GM23338 (cell line): ENCODE results near the gene CCS. TPM values are rescaled to one million over a fixed set of nuclear protein-coding genes. Genes with fewer than 3 reads are reported as not detected.

ENCODE experiments used
- ATAC-seq: fragments of 200-7000 bp; cut with Tn5 transposase; 3 replicates; pipeline ENCODE4 v1.9.1; 2020
- DNase-seq: peaks from one replicate; pipeline ENCODE4 v3.0.0-alpha.2; 2015; ENCODE audit warnings: low spot score
- H2AFZ ChIP-seq: fragments of 200-600 bp; sonication (generic); 2 replicates; pipeline ENCODE4 v1.8.0; 2016; ENCODE audit warnings: antibody characterized with exemption, mild to moderate bottlenecking, moderate library complexity
- H3F3A ChIP-seq: fragments of 200-600 bp; sonication (generic); replicated peaks from 2 replicates; pipeline ENCODE4 v1.8.0; 2017; ENCODE audit warnings: antibody characterized with exemption, mixed run types, low read depth
- H3K27ac ChIP-seq: fragments of 200-600 bp; sonication (generic); 2 replicates; pipeline ENCODE4 v1.6.1; 2016; ENCODE audit warnings: low read depth
- H3K27me3 ChIP-seq: fragments of 200-600 bp; sonication (generic); 2 replicates; pipeline ENCODE4 v1.8.0; 2016; ENCODE audit warnings: mild to moderate bottlenecking, mixed run types, moderate library complexity; ENCODE audit not compliant: insufficient read depth
- H3K36me3 ChIP-seq: fragments of 200-600 bp; sonication (generic); 2 replicates; pipeline ENCODE4 v1.8.0; 2016; ENCODE audit warnings: mild to moderate bottlenecking; ENCODE audit not compliant: insufficient read depth
- H3K4me1 ChIP-seq: fragments of 200-600 bp; sonication (generic); 2 replicates; pipeline ENCODE4 v1.8.0; 2016; ENCODE audit warnings: mild to moderate bottlenecking, moderate library complexity; ENCODE audit not compliant: insufficient read depth
- H3K4me2 ChIP-seq: fragments of 200-600 bp; sonication (generic); 2 replicates; pipeline ENCODE4 v1.7.1; 2017; ENCODE audit warnings: mixed run types
- H3K4me3 ChIP-seq: fragments of 200-600 bp; sonication (generic); 2 replicates; pipeline ENCODE4 v1.6.1; 2016; ENCODE audit warnings: mixed run types
- H3K79me2 ChIP-seq: fragments of 200-600 bp; sonication (generic); replicated peaks from 2 replicates; pipeline ENCODE4 v1.8.0; 2017; ENCODE audit warnings: mild to moderate bottlenecking; ENCODE audit not compliant: insufficient read depth
- H3K9me2 ChIP-seq: fragments of 200-600 bp; sonication (generic); 2 replicates; pipeline ENCODE4 v1.8.0; 2017; ENCODE audit not compliant: insufficient read depth
- H4K20me1 ChIP-seq: fragments of 200-600 bp; sonication (generic); replicated peaks from 2 replicates; pipeline ENCODE4 v1.8.0; 2017; ENCODE audit warnings: mild to moderate bottlenecking; ENCODE audit not compliant: insufficient read depth
- H3K27ac Mint-ChIP-seq: 2 replicates; pipeline ENCODE4 v1.8.0; 2020; ENCODE audit warnings: inconsistent platforms, mild to moderate bottlenecking, moderate library complexity, mixed read lengths
- H3K27me3 Mint-ChIP-seq: 3 replicates; pipeline ENCODE4 v1.8.0; 2022; ENCODE audit warnings: low read depth, mild to moderate bottlenecking, moderate library complexity, mixed read lengths, inconsistent platforms; ENCODE audit not compliant: insufficient read depth, poor library complexity
- H3K36me3 Mint-ChIP-seq: 3 replicates; pipeline ENCODE4 v1.8.0; 2021; ENCODE audit warnings: low read depth, mild to moderate bottlenecking, inconsistent platforms, moderate library complexity, mixed read lengths
- H3K4me1 Mint-ChIP-seq: 3 replicates; pipeline ENCODE4 v1.8.0; 2020; ENCODE audit warnings: mild to moderate bottlenecking, inconsistent platforms, mixed read lengths
- H3K4me3 Mint-ChIP-seq: 3 replicates; pipeline ENCODE4 v1.8.0; 2021; ENCODE audit warnings: moderate library complexity, mild to moderate bottlenecking, inconsistent platforms, mixed read lengths
- H3K9me3 Mint-ChIP-seq: 3 replicates; pipeline ENCODE4 v1.8.0; 2020; ENCODE audit warnings: moderate library complexity, mild to moderate bottlenecking, inconsistent platforms, mixed read lengths
- CREB1 ChIP-seq: fragments of 250-450 bp; sonication (Bioruptor Pico); IDR thresholded peaks from 2 replicates; pipeline ENCODE4 v1.5.0; 2020; ENCODE audit warnings: low read depth, mild to moderate bottlenecking, moderate library complexity
- EZH2 ChIP-seq: fragments of 200-600 bp; sonication (generic); IDR thresholded peaks from one replicate; pipeline ENCODE4 v1.8.0; 2017; ENCODE audit warnings: antibody characterized with exemption, mild to moderate bottlenecking, low read depth; ENCODE audit not compliant: unreplicated experiment
- EZH2phosphoT487 ChIP-seq: fragments of 200-600 bp; sonication (generic); IDR thresholded peaks from one replicate; pipeline ENCODE4 v1.8.1; 2018; ENCODE audit warnings: antibody characterized with exemption; ENCODE audit not compliant: unreplicated experiment
- JUNB ChIP-seq: IDR thresholded peaks from one replicate; pipeline ENCODE4 v1.6.1; 2016; ENCODE audit warnings: antibody characterized with exemption; ENCODE audit not compliant: unreplicated experiment
- NANOG ChIP-seq: IDR thresholded peaks from 2 replicates; pipeline ENCODE4 v1.6.1; 2016; ENCODE audit warnings: antibody characterized with exemption, borderline replicate concordance
- POLR2AphosphoS5 ChIP-seq: IDR thresholded peaks from 2 replicates; pipeline ENCODE4 v1.6.1; 2016; ENCODE audit warnings: antibody characterized with exemption, low read depth
- STAT1 ChIP-seq: IDR thresholded peaks from one replicate; pipeline ENCODE4 v1.6.1; 2016; ENCODE audit warnings: antibody characterized with exemption; ENCODE audit not compliant: unreplicated experiment
- ZNF114 ChIP-seq: fragments of 250-450 bp; sonication (Bioruptor Pico); IDR thresholded peaks from 2 replicates; pipeline ENCODE4 v1.5.0; 2020; ENCODE audit warnings: mild to moderate bottlenecking, moderate library complexity
- ZNF331 ChIP-seq: fragments of 250-450 bp; sonication (Bioruptor Pico); IDR thresholded peaks from 2 replicates; pipeline ENCODE4 v1.5.0; 2020; ENCODE audit warnings: low read depth, mild to moderate bottlenecking, moderate library complexity
- polyA plus RNA-seq: library from polyadenylated mRNA; unstranded; fragments of >200 nt; fragmentation: Nextera tagmentation; extraction: Ambion mirVana; gene quantifications from 2 replicates; pipeline ENCODE4 v1.2.1, GENCODE V29; 2016
- total RNA-seq: library from RNA; depleted of rRNA; stranded (reverse); fragments of >200 nt; shearing (Covaris generic); gene quantifications from 2 replicates; pipeline ENCODE4 v1.2.3, GENCODE V29; 2014
- TF ChIP-seq, protein P1 (sequence below): IDR thresholded peaks from one replicate; pipeline ENCODE4 v1.6.1; 2018; ENCODE audit warnings: antibody characterized with exemption; ENCODE audit not compliant: unreplicated experiment
- TF ChIP-seq, protein P2 (sequence below): IDR thresholded peaks from 2 replicates; pipeline ENCODE4 v1.6.1; 2016; ENCODE audit warnings: antibody characterized with exemption
- TF ChIP-seq, protein P3 (sequence below): fragments of 250-450 bp; sonication (Bioruptor Pico); IDR thresholded peaks from 2 replicates; pipeline ENCODE4 v1.5.0; 2020; ENCODE audit warnings: mild to moderate bottlenecking, moderate library complexity
- TF ChIP-seq, protein P4 (sequence below), 2 experiments: fragments of 200-600 bp in 1 of 2; sonication (generic) in 1 of 2; conservative IDR thresholded peaks; 2 replicates each; pipeline versions ENCODE4 v1.5.1 to v1.6.1; 2016 to 2017; ENCODE audit warnings: antibody characterized with exemption in 2 of 2, low read depth in 2 of 2, mild to moderate bottlenecking in 2 of 2, moderate library complexity in 1 of 2

CCS gene
- total and polyA plus RNA-seq, 2 experiments from 2014 or later = 36.1 to 60.7 TPM

DNA sequence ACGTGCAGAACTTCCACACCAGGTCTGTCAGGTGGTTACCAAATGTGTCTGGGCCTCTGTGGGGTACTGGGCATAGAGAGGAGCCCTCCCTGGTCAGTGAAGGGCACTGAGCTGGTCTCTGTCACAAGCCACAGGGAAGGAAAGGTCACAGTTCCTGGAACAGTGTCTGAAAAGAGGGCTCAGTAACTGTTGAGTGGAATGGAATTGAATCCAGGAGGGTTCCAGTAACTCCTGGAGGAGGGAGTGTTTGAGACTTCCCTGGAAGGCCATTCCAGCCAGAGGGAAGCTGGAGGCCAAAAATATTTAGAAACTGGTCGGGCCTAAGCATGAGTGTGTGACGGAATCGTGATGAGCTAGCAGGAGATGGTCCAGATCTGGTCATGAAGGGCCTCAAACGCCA is 38.4 kb upstream of the CCS start:
- no peak overlapping the region for H3K27ac ChIP-seq
- H4K20me1 ChIP-seq = peaks cover 3% of the 10 kb centered on the region; the same call in 1 of the 2 replicates
- no peak overlapping the region for H3K4me2 ChIP-seq
- no peaks in the 10 kb centered on the region for H3K9me3 Mint-ChIP-seq
- H3K4me3 Mint-ChIP-seq = no peak overlapping the region
- no peak overlapping the region for H3K4me3 ChIP-seq
- H3K27me3 ChIP-seq = no peaks in the 10 kb centered on the region
- H3K27ac Mint-ChIP-seq = no peak overlapping the region
- ATAC-seq (no peak), DNase-seq (no peak)
- H2AFZ ChIP-seq = no peak overlapping the region
- H3K4me1 Mint-ChIP-seq = no peaks in the 10 kb centered on the region; the same call in 2 of the 3 replicates
- TF ChIP-seq NANOG = no peak
- no peak for TF ChIP-seq EZH2
- TF ChIP-seq ZNF114 = no peak
- no peak for TF ChIP-seq STAT1
- no peak for TF ChIP-seq JUNB
- TF ChIP-seq, protein P1, sequence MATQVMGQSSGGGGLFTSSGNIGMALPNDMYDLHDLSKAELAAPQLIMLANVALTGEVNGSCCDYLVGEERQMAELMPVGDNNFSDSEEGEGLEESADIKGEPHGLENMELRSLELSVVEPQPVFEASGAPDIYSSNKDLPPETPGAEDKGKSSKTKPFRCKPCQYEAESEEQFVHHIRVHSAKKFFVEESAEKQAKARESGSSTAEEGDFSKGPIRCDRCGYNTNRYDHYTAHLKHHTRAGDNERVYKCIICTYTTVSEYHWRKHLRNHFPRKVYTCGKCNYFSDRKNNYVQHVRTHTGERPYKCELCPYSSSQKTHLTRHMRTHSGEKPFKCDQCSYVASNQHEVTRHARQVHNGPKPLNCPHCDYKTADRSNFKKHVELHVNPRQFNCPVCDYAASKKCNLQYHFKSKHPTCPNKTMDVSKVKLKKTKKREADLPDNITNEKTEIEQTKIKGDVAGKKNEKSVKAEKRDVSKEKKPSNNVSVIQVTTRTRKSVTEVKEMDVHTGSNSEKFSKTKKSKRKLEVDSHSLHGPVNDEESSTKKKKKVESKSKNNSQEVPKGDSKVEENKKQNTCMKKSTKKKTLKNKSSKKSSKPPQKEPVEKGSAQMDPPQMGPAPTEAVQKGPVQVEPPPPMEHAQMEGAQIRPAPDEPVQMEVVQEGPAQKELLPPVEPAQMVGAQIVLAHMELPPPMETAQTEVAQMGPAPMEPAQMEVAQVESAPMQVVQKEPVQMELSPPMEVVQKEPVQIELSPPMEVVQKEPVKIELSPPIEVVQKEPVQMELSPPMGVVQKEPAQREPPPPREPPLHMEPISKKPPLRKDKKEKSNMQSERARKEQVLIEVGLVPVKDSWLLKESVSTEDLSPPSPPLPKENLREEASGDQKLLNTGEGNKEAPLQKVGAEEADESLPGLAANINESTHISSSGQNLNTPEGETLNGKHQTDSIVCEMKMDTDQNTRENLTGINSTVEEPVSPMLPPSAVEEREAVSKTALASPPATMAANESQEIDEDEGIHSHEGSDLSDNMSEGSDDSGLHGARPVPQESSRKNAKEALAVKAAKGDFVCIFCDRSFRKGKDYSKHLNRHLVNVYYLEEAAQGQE = no peak
- TF ChIP-seq EZH2phosphoT487 = no peak
- no peak for TF ChIP-seq CREB1
- no peak for TF ChIP-seq ZNF331 (CRISPR knock-in tag)
- TF ChIP-seq, protein P2, sequence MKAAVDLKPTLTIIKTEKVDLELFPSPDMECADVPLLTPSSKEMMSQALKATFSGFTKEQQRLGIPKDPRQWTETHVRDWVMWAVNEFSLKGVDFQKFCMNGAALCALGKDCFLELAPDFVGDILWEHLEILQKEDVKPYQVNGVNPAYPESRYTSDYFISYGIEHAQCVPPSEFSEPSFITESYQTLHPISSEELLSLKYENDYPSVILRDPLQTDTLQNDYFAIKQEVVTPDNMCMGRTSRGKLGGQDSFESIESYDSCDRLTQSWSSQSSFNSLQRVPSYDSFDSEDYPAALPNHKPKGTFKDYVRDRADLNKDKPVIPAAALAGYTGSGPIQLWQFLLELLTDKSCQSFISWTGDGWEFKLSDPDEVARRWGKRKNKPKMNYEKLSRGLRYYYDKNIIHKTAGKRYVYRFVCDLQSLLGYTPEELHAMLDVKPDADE = no peak
- TF ChIP-seq, protein P3, sequence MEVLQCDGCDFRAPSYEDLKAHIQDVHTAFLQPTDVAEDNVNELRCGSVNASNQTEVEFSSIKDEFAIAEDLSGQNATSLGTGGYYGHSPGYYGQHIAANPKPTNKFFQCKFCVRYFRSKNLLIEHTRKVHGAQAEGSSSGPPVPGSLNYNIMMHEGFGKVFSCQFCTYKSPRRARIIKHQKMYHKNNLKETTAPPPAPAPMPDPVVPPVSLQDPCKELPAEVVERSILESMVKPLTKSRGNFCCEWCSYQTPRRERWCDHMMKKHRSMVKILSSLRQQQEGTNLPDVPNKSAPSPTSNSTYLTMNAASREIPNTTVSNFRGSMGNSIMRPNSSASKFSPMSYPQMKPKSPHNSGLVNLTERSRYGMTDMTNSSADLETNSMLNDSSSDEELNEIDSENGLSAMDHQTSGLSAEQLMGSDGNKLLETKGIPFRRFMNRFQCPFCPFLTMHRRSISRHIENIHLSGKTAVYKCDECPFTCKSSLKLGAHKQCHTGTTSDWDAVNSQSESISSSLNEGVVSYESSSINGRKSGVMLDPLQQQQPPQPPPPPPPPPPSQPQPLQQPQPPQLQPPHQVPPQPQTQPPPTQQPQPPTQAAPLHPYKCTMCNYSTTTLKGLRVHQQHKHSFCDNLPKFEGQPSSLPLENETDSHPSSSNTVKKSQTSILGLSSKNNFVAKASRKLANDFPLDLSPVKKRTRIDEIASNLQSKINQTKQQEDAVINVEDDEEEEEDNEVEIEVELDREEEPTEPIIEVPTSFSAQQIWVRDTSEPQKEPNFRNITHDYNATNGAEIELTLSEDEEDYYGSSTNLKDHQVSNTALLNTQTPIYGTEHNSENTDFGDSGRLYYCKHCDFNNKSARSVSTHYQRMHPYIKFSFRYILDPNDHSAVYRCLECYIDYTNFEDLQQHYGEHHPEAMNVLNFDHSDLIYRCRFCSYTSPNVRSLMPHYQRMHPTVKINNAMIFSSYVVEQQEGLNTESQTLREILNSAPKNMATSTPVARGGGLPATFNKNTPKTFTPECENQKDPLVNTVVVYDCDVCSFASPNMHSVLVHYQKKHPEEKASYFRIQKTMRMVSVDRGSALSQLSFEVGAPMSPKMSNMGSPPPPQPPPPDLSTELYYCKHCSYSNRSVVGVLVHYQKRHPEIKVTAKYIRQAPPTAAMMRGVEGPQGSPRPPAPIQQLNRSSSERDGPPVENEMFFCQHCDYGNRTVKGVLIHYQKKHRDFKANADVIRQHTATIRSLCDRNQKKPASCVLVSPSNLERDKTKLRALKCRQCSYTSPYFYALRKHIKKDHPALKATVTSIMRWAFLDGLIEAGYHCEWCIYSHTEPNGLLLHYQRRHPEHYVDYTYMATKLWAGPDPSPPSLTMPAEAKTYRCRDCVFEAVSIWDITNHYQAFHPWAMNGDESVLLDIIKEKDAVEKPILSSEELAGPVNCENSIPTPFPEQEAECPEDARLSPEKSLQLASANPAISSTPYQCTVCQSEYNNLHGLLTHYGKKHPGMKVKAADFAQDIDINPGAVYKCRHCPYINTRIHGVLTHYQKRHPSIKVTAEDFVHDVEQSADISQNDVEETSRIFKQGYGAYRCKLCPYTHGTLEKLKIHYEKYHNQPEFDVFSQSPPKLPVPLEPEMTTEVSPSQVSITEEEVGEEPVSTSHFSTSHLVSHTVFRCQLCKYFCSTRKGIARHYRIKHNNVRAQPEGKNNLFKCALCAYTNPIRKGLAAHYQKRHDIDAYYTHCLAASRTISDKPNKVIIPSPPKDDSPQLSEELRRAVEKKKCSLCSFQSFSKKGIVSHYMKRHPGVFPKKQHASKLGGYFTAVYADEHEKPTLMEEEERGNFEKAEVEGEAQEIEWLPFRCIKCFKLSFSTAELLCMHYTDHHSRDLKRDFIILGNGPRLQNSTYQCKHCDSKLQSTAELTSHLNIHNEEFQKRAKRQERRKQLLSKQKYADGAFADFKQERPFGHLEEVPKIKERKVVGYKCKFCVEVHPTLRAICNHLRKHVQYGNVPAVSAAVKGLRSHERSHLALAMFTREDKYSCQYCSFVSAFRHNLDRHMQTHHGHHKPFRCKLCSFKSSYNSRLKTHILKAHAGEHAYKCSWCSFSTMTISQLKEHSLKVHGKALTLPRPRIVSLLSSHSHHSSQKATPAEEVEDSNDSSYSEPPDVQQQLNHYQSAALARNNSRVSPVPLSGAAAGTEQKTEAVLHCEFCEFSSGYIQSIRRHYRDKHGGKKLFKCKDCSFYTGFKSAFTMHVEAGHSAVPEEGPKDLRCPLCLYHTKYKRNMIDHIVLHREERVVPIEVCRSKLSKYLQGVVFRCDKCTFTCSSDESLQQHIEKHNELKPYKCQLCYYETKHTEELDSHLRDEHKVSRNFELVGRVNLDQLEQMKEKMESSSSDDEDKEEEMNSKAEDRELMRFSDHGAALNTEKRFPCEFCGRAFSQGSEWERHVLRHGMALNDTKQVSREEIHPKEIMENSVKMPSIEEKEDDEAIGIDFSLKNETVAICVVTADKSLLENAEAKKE (CRISPR knock-in tag) = no peak
- no peak for TF ChIP-seq POLR2AphosphoS5
- TF ChIP-seq, protein P4, sequence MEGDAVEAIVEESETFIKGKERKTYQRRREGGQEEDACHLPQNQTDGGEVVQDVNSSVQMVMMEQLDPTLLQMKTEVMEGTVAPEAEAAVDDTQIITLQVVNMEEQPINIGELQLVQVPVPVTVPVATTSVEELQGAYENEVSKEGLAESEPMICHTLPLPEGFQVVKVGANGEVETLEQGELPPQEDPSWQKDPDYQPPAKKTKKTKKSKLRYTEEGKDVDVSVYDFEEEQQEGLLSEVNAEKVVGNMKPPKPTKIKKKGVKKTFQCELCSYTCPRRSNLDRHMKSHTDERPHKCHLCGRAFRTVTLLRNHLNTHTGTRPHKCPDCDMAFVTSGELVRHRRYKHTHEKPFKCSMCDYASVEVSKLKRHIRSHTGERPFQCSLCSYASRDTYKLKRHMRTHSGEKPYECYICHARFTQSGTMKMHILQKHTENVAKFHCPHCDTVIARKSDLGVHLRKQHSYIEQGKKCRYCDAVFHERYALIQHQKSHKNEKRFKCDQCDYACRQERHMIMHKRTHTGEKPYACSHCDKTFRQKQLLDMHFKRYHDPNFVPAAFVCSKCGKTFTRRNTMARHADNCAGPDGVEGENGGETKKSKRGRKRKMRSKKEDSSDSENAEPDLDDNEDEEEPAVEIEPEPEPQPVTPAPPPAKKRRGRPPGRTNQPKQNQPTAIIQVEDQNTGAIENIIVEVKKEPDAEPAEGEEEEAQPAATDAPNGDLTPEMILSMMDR (conservative IDR thresholded peaks at IDR 0.05; ENCODE audit: low read depth in 2 of 2) = no peak
- peaks cover 14% of the 10 kb centered on the region for H3K27me3 Mint-ChIP-seq
- H3F3A ChIP-seq = 0 out of 2 replicates have a peak, but pooled peaks cover 3% of the 10 kb centered on the region
- peaks cover 10% of the 10 kb centered on the region for H3K36me3 Mint-ChIP-seq
- H3K9me2 ChIP-seq = no peaks in the 10 kb centered on the region
- 0 out of 2 replicates have a peak, but pooled peaks cover 4% of the 10 kb centered on the region for H3K4me1 ChIP-seq
- H3K36me3 ChIP-seq = no peaks in the 10 kb centered on the region
- no peaks in the 10 kb centered on the region for H3K79me2 ChIP-seq
